DMS53 treated with DMSO at 0.1 percent for 48 hours (cell line): ENCODE measurements around the gene ZNF469.

Experiments used
- DNase-seq: peaks from one replicate; lab custom pipeline; 2025; ENCODE audit not compliant: unreplicated experiment; lab: John Stamatoyannopoulos, UW

Gene ZNF469

DNA sequence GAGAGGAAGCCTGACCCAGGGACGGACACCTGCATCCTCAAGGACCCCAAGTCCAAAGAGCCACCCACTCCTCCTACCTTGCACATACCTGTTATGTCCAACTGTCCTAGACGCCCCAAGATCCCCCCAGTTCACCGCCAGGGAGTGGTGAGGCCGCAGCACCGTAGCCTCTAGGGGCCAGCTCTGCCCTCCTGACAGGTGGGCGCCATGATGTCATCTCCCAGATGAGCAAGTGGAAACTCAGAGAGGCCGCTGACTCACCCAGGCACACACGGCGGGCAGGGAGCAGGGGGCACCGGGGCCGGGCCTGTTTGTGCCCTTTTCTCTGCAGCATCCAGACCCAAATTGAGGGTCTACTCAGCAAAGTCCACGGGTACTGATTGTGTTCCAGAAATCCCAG, 4.8 kb upstream of the ZNF469 start:
- DNase-seq, result no peak

DNA sequence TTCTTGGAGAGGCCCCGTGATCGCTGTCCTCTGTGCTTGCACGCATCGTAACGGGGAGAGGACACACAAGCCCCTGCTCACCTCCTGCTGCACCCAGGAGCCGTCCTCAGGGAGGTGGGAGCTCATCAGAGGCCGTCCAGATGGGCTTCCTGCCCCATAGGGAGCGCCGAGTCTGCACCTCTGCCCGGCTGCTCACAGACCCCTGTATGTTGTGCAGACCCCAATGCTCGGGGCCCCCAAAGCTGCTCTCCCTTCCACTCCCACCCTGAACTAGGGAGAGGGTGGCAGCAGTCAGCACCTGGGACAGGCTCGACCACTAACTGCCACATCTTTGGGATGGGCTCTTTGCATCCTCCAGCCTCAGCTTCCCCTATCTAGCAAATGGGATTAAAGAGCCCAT, 4.4 kb upstream of the ZNF469 start:
- DNase-seq, result no peak

DNA sequence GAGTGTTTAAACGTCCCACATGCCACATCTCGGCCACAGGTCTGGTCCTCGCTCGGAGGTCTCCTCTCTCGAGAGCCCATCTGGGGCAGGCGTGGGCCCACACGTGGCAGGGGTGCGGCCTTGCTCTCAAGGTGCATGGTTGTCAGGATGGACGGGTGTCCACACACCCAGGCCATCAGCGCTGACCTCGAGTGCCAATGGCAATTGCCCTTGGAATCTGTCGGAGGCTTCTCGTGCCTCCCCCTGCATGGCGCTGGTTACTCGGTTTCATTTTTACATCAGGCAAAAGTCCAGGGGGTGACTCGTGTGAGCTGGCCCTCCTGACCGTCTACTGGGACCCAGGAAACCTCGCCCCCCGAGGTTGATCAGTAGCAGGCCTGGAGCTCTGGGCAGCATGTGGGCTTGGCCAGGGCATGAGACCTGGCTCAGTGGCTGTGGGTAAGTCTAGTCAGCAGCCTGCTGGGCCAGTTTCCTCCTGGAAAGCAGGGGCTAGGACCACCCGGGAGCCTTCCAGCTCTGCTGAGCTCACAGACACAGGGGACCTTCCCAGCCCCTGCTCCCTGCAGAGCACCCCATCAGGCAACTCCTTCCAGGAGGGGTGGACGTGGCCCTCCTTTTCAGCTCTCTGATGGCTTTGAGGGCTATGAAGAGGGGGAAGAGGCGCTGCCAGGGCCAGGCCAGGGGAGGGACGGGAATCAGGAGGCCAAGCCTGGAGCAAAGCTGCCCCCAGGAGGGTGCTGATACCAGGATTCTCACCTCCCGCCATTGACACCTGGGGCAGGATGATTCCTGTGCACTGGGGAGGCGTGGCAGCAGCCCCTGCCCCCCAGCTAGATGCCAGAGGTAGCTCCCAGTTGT, 3.7 kb upstream of the ZNF469 start:
- DNase-seq, result no peak

DNA sequence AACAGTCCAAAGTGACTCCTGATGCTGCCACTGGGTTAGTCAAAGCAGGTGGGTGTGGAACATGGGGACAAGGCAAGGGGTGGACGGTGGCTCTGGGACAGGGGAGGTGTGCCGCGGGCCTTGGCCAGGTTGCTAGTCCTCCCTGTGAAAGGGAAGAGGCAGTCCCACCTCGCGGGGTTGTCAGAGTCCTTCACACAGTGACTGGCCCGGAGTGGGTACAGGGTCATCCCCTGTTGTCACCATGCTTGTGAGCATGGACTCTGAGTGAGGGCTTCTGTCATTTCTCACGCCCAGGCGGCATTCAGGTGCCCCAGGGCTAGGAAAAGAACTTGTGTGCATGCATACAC, 3.1 kb upstream of the ZNF469 start:
- DNase-seq, result no peak

DNA sequence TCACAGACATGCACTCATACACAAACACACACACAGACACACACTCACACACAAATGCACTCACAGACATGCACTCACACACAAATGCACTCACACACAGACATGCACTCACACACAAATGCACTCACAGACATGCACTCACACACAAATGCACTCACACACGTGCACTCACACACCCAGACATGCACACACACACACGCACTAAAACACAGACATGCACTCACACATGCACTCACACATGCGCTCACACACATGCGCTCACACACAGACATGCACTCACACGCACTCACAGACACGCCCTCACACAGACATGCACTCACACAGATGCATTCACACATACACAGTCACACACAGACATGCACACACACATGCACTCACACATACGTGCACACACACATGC, 2.7 kb upstream of the ZNF469 start:
- no peak for DNase-seq

DNA sequence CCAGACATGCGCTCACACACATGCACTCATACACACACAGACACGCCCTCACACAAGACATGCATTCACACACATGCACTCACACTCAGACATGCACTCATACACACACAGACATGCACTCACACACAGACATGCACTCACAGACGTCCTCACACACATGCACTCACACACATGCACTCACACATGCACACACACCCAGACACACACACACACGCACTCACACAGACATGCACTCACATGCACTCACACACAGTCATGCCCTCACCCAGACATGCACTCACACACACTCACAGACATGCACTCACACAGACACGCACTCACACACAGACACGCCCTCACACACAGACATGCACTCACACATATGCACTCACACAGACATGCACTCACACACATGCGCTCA, 2.1 kb upstream of the ZNF469 start:
- DNase-seq, result no peak

DNA sequence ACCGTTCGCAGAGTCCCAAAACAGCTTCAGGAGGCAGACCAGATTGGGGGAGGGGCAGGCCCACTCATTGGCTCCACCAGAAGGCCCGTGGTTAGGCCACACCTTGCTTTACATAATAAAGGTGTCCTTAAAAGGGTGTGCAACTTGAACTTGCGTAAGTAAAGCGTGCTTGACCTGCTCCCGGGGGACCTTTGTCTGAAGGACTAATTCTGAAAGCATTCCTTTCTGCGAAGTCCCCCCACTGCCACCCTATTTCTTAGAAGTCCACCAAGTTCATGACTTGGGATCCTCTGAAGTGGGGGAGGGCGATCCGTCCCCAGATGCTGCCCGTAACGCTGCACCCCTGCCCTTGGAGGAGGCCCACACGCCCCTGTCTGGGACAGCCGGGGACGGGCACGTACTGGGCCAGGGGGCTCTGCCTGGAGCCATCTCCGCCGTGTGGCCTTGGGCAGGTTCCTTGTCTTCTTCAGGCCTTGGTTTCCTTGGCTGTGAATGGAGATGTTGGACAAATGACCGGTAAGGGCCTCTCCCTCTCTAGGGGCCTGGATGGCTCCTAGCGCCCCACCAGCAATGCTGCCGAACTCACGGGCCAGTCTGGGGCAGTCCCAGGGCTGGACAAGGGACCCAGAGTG, 823 bp upstream of the ZNF469 start:
- DNase-seq, result no peak

DNA sequence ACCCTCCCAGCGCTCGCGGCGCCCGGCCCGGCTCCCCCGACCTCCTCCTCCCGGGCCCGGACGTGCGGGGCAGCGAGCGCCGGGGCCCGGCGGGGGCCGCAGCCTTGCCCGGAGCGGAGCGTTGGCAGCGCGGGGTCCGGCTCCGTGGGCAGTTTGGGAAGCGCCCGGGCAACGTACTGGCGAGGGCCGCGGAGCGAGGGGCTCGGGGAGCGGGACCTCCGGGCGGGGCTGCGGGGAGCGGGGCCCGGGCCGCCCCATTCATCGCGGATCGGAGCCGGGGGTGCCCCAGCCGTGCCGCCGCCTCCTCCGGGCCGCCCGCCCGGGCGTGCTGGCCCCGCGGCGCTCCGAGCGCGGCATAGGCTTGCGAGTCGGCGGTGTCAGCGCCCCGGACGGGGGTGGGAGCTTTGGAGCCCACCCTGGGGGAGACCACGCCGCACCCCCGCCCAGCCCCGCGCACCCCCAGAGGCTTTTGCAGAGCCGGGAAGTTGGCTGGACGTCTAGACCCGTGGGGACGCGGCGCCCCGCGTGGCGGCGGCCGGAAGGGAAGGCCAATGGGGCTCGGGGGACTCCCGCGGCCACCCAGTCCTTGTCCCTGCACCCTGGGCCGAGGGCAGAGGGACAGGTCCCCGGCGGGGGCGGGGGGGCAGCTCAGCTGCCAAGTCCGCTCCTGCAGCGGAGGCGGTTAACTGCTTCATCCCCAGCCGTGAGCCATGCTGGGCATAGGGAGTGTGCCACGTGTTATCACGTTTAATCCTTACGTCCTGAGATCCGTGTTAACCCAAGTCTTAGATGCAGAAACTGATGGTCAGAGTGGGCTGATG, 852 bp downstream of the ZNF469 start:
- no peak for DNase-seq

DNA sequence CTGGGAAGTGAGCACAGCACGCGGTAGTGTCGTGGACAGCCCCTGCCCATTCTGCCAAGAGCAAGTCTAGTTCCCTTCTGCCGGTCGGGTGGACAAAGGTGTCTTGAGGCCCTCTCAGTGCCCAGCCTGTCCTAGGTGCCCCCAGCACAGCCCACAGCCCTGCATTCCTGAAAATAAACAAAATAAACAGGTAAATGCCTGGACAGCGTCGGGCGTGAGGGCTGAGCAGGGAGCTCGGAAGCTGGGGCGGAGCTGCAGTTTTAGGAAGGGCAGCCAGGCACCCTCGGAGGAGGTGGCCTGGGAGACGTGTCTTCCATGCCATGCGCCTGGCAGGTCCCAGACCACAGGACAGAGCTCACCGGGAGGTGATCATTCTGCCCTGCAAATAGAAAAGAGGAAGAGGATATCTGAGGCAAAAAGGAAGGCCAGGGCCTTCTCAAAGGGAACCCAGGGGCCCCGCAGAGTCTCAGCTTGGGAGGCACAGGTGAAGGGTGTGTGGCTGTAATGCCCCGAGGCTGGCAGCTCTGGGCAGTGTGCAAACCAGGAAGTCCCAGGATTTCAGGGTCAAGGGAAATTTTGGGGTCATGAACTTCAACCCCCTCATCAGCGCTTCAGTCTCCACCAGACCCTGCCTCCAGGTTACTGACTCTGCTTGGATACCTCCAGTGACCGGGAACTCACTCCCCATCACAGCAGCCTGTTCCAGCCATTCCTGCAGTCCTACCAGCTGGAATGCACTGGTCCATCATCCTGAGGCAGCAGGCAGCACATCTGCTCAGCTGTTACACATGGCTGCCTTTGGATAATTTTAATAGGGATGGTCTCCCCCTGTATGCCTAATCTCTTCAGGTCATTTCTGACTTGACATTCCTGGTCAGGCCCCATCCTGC, 1.7 kb downstream of the ZNF469 start:
- no peak for DNase-seq

DNA sequence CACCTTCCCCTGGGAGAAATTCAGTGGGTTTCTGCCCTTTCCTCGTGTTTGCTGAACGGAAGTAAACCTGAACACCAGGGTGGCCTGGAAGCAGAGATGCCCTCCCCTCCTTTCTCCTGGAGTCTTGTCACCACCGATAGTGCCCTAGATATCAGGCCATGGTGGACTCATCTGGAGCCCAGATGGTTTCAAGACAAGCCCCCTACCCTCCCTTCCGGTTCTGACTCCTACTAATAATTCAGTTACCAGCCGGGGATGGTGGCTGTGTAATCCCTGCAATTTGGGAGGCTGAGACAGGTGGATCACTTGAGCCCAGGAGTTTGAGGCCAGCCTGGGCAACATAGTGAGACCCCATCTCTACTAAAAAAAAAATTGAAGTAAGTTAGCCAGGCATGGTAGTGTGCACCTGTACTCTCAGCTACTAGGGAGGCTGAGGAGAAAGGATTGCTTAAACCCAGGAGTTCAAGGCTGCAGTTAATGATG, 2.4 kb downstream of the ZNF469 start:
- DNase-seq, result no peak

DNA sequence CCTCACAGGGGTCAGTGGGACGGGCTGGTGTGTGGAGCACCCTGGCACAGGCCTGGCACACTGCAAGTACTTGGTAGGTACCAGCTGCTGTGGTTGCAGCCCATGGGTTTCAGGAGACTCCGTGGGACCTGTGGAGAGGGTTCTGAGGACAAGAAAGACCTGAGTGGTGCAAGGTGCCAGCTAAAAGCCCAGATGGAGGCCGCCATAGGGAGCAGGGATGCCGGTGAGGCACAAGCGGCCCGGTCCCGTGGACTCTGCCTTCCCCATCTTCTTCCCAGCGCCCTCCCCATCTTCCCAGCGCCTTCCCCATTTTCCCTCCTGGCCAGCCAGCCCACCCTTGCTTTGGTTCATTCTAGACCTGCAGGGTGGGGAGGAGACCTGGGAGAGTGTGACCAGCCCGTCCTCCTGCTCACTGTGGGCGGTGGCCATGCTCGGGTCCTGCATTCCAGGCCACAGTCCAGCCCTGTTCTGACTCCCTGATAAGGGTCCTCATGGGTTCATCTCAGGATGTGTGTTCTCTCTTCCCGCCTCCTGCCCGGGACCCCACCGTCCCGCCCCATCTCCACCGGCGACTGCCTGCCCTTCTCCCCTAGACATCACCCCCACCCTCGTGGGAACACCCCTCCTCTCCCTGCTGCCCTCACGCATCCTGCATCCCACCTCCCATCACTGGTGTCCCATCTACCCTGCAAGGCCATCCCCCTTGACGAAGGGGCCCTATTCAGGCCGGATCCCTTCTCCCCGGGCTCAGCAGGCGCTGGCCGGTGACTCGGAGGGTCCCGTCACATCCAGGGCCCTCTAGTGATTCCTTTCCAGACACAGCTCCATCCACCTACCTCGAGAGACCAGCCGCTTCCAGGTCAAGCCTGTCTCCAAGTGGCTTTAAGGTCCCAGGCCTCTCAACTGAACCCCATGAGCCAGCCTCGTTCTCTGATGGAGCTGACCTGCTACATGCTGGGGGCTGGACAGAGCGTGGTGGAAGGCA, 3.4 kb downstream of the ZNF469 start:
- no peak for DNase-seq

DNA sequence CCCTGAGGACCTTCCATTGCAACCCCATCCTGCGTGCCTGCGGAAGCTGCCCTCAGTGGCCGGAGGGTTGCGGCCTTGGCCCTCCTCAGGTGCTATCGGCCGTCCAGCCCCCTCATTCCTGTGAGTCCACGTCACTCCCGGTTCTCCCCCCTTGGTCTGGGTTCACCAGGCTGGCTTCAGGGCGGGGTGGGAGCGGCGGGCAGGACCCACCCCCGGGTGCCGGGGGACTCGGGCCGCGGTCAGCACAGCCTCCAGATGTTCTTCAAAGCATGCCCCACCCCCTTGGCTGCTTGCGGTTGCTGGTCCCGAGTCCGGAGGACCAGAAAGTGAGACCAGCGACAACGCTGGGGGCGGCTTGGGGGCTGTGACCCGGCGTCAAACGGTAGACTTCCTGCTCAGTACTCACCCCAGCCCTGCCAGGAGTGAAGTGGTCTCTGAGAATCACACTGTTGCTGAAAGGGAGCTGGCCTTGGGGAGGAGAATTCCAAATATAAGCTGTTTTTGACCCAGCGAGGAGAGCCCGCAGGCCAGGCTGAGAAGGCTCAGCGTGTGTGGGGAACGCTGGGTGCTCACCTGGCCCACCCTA, 4.5 kb downstream of the ZNF469 start:
- DNase-seq, result no peak

DNA sequence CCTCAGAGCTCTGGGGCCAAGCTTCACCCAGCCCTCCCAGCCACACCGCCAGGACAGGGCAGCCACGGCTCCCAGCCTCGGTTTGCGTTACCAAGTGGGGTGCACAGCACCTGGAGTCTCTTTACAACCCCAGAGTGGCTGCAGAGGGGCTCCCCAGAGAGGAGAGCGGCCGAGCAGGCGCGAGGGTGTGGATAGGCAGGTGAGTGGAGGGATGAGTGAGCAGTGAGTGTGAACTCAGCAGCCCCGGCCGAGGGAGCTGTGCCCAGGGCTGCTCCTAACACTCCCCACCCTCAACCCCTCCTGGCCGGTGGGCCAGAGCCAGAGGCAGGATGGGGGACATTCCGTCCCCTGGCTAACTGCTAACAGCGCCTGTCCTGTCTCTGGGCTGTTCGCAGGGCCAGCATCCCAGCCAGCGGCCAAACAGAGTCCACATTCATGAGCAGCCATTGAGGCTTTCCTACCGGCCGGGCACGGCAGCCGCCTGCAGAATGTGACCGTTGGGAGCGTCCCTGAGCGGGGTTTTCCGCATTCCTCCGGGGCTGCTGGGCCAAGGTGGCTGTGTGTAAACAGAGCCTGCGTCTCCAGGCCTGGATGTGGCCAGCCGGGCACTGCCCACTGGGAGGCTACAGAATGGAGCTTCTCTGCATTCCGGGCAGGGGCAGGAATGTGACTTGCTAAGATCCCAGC, 5.3 kb downstream of the ZNF469 start:
- no peak for DNase-seq

DNA sequence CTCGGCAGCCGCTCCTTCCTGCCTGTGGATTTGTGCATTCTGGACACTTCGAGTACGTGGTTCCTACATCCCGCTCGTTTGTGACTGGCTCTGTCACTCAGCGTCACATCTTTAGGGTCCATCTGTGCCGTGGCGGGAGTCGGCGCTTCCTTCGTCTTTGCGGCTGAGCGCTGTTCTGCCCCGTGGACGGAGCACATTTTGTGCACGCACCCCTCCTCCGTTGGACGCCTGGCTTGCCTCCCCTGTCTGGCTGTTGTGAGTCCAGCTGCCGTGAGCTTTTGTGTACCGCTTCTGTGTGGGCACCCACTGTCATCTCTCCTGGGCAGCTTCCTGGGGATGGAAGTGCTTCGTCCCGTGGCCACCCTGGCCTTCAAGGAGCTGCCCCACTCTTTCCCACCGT, 6.4 kb downstream of the ZNF469 start:
- no peak for DNase-seq

DNA sequence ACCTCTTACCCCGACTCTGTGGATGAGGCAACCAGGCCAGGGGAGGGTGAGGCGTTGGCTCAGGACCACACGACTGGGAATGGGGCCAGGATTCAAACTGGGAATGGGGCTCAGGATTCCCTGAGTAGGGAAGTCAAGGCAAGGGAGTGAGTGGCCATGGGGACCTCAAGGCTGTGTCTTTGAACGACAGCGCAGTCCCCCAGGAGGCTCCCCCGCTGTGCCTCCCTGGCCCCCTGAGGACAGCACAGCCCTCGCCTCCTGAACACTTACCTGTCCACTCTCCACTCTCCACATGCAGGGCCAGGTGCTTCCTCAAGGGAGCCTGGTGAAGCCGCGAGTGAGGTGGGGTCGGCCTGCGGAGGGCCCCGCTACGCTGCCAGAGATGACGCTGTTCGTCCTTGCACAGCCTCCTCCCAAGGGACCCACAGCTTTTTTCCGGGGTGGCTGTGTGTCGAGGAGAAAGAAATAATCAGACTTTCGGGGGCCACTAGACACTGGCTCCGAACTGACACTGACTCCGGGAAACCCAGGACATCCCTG, 6.9 kb downstream of the ZNF469 start:
- no peak for DNase-seq

DNA sequence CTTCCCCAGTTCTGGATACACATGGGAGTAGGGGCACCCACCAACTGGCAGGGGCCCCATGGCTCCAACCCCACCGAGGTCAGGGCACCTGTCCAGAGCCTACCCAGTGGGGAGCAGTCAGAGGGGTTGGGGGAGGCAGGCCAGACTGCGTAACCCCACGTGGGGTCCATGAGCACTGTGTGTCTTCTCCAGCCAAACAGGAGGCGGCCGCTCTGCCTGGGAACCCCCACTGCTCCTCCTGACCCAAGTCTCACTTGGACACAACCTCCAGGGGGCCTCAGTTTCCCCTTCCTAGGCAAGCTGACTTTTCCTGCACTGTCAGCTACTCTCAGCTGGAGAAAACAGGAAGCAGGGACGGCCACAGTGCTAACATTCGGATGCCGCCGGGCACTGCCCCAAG, 7.5 kb downstream of the ZNF469 start:
- no peak for DNase-seq

DNA sequence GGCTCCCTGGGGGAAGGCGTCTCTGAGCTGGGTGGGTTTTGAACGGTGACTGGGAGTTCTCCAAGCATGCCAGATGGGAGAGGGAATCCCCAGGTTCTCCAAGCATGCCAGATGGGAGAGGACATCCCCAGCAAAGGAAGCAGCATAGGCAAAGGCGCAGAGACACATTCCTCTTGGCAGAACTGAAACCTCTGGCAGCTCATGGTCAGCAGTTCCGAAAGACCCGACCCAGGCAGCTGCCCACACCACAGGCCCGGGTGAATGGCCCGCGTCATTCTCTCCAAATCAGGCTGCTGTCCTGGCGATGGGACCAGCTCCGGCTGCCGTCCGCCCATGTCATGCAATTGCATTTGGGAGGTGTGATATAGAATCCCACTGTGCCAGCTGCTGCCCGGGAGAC, 8.0 kb downstream of the ZNF469 start:
- no peak for DNase-seq

DNA sequence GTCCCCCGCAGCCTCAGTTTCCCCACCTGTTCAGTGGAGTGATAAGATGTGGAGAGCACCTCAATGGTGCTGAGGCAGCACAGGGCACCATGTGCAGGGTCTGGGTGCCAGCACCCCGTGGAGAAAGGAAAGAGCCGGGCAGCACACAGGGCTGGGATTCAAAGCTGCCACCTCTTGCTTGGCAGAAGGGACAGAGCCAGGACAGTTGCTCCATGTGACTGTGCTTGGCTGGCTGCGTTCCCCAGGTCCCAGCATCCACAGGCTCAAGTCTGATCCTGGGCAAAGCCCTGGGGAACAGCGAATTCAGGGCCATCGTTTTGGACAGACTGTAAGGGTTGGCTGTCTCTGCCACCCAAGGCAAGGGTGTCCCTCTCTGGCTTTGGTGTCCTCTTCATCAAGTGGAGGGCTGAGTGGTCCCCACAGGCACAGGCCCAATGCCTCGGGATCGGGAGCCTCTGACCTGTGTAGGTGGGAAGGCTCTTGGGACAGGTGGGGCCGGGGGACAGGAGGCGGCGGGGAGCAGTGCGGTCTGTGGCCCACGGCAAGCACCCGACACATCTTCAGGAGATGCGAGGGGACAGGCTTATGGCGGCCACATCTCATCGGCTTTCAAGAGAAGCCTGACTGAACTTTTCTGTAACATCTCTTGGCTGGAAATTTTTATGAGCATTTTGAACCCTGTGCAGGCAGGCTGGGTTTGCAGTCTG, 8.5 kb downstream of the ZNF469 start:
- no peak for DNase-seq
